ENCODE results near the gene MAN2B2.

MAN2B2 gene

DNA sequence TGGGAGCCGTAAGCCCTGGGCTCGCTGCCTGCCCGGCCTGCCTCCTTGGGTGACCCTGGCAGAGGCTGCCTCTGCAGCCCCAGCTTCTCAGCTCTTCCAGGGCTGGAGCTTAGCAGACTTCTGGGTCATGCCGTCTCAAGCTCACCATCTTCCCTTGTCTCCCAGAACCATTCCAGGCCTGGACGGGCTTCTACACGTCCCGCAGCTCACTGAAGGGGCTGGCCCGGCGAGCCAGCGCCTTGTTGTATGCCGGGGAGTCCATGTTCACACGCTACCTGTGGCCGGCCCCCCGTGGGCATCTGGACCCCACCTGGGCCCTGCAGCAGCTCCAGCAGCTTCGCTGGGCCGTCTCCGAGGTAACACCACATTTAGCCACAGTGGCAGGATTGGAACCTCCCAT is 22.0 kb downstream of the MAN2B2 start:
- no peak for FAIRE-seq

DNA sequence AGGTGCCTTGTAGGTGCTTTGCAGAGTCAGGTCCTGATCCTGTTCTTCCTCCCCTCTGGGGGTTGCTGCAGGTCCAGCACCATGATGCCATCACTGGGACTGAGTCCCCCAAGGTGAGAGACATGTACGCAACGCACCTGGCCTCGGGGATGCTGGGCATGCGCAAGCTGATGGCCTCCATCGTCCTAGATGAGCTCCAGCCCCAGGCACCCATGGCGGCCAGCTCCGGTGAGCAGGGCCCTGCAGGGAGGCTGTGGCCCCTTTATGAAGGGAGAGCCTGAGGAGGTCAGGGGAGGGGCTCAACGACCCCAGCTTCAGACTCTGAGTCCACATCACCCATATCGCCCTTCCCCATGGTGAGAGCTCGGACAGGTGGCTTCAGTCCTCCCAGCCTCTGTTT is 23.1 kb downstream of the MAN2B2 start:
- no peak for FAIRE-seq

DNA sequence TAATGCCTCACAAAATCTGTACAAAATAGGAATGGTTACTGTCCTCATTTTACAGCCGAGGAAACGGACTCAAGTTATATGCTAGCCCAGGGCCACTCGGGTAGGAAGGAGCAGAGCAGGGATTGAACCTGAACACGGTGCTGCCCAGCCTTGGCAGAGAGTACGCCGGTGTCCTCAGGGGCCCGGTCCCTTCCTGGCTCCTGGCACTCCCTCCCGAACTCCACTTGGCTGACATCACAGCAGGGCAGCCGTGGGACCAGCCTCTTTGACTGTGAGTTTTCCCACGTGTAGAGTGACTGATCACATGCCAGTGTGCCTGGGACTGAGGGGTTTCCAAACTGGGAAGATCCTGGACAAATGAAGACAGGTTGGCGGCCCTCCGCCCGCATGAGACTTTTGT is 23.7 kb downstream of the MAN2B2 start:
- no peak for FAIRE-seq

GRCh38 chr4:6601661-6602250 is 26.8 kb downstream of the MAN2B2 start:
- FAIRE-seq = no peak

DNA sequence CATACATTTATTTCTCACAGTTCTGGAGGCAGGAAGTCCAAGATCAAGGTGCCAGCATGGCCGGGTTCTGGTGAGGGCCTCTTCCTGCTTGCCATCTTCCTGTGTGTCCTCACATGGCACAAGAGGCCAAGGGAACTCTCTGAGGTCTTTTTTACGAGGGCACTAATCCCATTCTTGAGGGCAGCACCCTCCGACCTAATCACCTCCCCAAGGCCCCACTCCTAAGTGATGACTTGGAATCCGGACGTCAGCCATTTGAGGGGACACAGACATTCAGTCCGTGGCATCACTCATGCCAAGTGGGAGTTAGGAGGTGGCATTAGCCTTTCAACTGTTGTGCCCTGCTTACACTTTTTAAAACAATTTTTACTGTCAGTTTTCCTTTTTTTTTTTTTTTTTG is 27.3 kb downstream of the MAN2B2 start:
- no peak for FAIRE-seq

DNA sequence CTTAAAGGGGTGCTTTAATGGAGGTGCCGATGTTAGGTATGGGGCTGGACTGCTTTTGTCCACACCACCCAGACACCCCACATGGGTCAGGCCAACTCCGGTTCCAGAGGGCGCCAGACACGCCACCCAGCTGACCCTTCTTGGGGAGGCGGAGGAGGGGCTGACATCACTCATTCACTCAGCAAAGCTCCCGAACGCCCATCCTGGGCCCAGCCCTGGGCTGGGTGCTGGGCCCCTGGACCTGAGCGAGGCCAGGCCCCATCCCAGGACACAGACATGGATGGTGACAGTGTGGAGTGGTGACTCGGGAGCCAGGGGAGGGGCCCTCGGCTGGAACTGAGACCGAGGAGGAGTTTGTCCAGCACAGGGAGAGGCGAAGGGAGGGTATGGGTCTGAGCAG is 28.1 kb downstream of the MAN2B2 start:
- FAIRE-seq = no peak

GRCh38 chr4:6605114-6605513 is 30.1 kb downstream of the MAN2B2 start:
- FAIRE-seq = no peak

DNA sequence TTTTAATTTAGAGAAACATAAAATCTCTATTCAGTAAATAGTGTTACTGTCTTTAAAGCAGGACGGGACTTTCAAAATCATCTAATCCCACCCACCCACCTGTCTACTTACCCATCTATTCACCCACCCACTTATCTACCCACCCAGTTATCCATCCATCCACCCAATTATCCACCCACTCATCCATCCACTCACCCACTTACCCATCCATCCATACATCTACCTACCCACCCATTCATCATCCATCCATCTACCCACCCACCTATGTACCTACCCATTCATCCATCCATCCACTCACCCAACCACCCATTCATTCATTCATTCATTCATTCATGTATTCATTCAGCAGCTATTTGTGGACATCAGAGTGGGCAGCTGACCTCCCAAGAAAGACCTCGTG is 30.6 kb downstream of the MAN2B2 start:
- FAIRE-seq = no peak

DNA sequence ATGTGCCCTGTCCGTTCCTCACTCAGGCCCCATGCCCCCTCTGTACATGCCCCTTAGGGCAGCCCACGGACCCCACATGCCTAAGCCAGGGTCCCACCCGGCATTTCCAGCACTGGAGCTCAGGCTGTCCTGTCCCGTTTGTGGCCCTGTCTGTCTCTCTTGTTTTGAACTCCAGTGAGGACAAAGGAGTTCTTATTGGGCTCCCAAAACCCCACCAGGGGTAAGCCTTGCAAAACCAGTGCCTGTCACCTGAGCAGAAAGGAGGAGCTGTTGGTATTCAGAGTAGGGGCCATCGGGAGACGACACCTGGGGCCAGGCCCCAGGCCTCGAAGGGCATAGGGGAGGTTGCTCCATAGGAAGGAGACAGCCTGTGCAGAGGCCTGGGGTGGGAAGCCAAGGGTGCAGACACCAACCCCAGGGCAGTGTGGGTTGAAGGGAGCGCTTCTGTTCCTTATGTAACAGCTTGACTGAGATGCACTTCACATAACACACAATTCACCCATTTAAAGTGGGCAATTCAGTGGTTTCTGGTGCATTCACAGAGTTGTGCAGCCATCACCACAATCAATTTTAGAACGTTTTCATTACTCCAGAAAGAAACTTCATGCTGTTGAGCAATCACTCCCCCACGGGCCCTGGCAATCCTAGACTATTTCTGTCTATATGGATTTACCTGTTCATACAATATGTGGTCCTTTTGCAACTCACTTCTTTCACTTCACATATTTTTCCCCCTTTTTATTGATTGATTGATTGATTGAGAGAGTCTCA is 31.7 kb downstream of the MAN2B2 start:
- FAIRE-seq = no peak

DNA sequence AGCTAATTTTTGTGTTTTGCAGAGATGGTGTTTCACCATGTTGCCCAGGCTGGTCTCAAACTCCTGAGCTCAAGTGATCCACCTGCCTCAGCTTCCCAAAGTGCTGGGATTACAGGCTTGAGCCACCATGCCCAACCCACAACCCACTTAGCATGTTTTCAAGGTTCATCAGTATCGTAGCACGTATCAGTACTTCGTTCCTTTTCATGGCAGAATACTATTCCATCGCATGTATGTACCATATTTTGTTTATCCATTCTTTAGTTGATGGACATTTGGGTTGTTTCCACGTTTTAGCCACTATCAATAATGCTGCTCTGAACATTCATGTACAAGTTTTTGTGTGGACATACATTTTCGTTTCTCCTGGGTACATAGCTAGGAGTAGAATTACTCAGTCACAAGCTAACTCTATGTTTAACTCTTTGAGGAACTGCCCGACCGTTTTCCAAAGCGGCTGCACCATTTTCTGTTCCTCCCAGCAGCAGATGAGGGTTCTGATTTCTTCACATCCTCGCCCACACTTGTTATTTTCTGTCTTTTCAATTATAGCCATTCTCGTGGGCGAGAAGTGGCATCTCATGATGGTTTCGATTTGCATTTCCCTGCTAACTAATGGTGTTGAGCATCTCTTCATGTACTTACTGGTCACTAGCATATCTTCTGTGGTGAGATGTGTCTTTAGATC is 32.5 kb downstream of the MAN2B2 start:
- FAIRE-seq = no peak

- no peak for FAIRE-seq
Observed at GRCh38 chr4:6608758-6609414, 33.9 kb downstream of the MAN2B2 start.

- no peak for FAIRE-seq
Observed at GRCh38 chr4:6609415-6610079, 34.6 kb downstream of the MAN2B2 start.

GRCh38 chr4:6610856-6611430 is 36.0 kb downstream of the MAN2B2 start:
- FAIRE-seq = no peak

DNA sequence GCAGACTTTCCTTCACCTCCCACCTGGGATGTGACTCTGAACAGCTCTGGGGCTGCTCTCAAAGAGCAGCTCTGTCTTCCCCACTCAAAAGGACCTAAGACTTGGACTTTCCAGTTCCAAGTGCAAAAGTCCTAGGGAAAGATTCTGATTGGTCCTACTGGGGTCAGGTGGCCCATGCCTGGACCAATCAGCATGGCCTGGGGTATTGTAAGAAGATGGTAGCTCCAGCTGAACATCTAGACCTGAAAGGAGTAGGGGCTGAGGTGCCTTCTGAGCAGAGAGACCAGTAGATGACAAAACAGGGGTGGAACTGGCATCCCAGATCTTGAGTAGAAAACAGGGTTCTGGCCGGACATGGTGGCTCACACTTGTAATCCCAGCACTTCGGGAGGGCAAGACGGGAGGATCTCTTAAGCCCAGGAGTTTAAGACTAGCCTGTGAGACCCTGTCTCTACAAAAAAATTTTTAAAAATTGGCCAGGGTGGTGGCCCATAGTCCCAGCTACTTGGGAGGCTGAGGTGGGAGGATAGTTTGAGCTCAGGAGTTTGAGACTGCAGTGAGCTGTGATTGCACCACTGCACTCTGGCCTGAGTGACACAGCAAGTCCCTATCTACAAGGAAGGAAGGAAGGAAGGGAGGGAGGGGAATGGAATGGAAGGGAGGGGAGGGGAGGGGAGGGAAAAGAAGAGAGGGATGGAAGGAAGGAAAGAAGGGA is 38.1 kb downstream of the MAN2B2 start:
- FAIRE-seq = no peak

DNA sequence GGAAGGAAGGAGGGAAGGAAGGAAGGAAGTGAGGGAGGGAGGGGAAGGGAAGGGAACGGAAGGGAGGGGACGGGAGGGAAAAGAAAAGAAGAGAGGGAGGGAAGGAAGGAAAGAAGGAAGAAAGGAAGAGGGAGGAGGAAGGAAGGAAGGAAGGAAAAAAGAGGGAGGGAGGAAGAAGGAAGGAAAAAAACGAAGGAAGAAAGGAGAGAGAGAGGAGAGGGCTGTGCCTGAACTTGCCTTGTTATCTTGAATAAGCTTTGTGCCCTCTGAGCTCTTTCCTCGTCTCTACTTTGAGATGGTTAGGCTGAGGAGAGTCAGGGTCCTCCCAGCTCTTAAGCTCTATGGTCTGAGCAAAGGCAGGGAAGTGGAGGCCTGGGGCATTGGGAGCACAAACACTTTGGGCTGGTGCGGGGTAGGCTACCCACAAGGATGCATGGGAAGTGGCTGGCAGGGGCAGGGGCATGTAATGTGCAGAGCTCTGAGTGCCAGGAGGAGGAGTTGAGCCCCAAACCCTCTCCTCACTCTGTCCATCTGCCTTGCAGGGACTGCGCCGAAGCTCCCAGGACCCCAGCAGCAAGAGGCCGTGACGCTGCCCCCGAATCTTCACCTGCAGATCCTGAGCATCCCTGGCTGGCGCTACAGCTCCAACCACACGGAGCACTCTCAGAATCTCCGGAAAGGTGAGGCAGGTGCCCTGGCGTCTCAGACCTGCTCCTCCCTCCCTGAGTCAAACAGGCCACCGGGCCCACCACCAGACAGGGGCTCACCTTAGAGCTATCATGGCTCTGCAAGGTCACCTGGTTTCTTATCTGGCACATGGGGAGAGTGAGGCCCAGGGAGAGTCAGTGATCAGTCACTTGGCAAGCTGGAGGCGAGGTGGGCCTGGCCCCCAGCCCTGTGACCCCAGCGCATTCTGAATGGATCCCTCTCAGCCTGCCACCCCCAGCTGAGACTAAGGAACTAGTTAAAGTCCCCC is 39.0 kb downstream of the MAN2B2 start:
- FAIRE-seq = no peak

DNA sequence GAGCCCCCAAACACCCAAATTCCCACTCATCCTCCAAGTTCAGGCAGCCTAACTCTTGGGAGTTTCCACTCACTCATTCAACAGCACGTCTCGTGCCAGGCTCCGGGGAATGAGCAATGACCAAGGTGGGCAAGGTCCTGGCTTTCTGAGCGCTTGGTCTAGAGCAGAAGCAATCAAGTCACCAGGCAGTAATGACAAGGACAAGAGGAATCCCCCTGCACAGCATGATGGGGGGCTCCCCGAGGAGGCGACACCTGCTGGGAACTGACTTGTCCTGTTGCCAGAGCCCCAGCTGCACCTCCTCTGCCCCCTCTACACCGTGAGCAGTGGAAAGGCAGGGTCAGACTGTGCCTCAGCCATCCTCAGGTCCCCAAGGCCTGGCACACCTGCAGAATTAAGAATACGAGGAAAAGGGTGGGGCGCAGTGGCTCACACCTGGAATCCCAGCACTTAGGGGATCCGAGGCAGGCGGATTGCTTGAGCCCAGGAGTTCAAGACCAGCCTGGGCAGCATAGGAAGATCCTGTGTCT is 39.8 kb downstream of the MAN2B2 start:
- no peak for FAIRE-seq

DNA sequence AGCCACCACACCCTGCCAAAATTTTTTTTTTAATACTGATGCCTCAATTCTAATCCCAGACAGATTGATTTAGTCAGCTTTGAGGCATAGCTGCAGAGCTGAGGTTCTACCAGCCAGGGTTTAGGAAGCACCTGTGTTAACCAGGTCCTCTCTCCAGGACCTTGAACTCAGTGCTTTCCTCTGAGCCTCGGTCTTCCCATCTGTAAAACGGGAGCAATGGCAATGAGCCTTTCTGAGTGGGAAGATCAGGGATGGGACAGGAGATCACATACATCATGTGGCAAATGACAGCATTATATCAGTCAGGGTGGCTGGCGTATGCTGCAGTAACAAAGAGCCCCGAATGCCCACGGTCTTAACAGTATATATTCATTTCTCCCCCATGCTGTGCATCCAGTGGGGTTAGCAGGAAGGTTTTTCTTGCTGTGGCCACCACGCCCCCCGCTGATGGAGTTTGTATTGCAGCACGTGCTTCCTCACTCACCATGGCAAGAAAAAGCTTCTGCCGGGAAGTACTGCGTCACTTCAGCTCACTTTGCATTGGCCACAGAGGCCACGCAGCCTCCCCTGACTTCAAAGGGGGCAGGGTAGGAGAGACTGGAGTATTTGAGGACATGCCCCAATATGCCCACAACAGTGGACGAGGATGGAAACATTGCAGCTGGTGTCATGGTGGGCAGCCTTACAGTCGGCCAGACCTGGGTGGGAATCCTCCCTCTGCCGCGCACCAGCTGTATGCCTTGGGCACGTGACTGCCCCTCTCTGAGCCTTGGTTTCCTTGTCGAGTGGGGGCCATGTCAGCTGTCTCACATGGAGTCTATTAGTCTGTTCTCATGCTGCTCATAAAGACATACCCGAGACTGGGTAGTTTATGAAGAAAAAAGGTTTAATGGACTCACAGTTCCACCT is 41.4 kb downstream of the MAN2B2 start:
- FAIRE-seq = no peak

GRCh38 chr4:6617246-6617645 is 42.3 kb downstream of the MAN2B2 start:
- no peak for FAIRE-seq

GRCh38 chr4:6618386-6619115 is 43.6 kb downstream of the MAN2B2 start:
- FAIRE-seq = no peak

Measured in A204.1 (cell line).